SH-SY5Y (cell line): ENCODE data around the gene SIPA1L3.

ENCODE experiments used
- GATA2 ChIP-seq: IDR thresholded peaks from 2 replicates; pipeline ENCODE4 v1.6.1; 2011; ENCODE audit warnings: mild to moderate bottlenecking, low read depth, low read length
- GATA3 ChIP-seq: IDR thresholded peaks from 2 replicates; pipeline ENCODE4 v1.6.1; 2011; ENCODE audit warnings: low read depth, mild to moderate bottlenecking, low read length, moderate library complexity

- TF ChIP-seq GATA3, result no peak
- no peak for TF ChIP-seq GATA2
Measured at GRCh38 chr19:38151242-38151641, 244.2 kb downstream of the SIPA1L3 start.
